Measurements from ENCODE around the gene DCANP1.

DCANP1 gene

GRCh38 chr5:135442431-135443160 is 4.6 kb downstream of the DCANP1 start:
- DNase-seq (ENCODE audit: extremely low read depth, low read depth) = no peak
- H3K4me3 ChIP-seq (replicated peaks; ENCODE audit: low read depth, low read length) = no peak overlapping the region
- TF ChIP-seq CTCF (IDR thresholded peaks at IDR 0.05; ENCODE audit: low read depth, low read length, missing control alignments) = no peak

- no peak for TF ChIP-seq CTCF (IDR thresholded peaks at IDR 0.05; ENCODE audit: low read depth, low read length, missing control alignments)
- H3K4me3 ChIP-seq (replicated peaks; ENCODE audit: low read depth, low read length) = no peak overlapping the region
- no peak for DNase-seq (ENCODE audit: extremely low read depth, low read depth)
Measured at GRCh38 chr5:135441919-135442318, 5.2 kb downstream of the DCANP1 start.

GRCh38 chr5:135441350-135441831 is 5.8 kb downstream of the DCANP1 start:
- H3K4me3 ChIP-seq (replicated peaks; ENCODE audit: low read depth, low read length) = no peak overlapping the region
- no peak for DNase-seq (ENCODE audit: extremely low read depth, low read depth)
- TF ChIP-seq CTCF (IDR thresholded peaks at IDR 0.05; ENCODE audit: low read depth, low read length, missing control alignments) = no peak

GRCh38 chr5:135440916-135441315 is 6.2 kb downstream of the DCANP1 start:
- TF ChIP-seq CTCF (IDR thresholded peaks at IDR 0.05; ENCODE audit: low read depth, low read length, missing control alignments) = no peak

GRCh38 chr5:135439231-135440205 is 7.6 kb downstream of the DCANP1 start:
- no peak for DNase-seq (ENCODE audit: extremely low read depth, low read depth)
- H3K4me3 ChIP-seq (replicated peaks; ENCODE audit: low read depth, low read length) = no peak overlapping the region
- TF ChIP-seq CTCF (IDR thresholded peaks at IDR 0.05; ENCODE audit: low read depth, low read length, missing control alignments) = no peak

More at GRCh38 chr5:135440916-135441315, 6.2 kb downstream of the DCANP1 start:
- no peak for DNase-seq (ENCODE audit: extremely low read depth, low read depth)
- H3K4me3 ChIP-seq (replicated peaks; ENCODE audit: low read depth, low read length) = no peak overlapping the region

GRCh38 chr5:135438636-135439221 is 8.4 kb downstream of the DCANP1 start:
- DNase-seq (ENCODE audit: extremely low read depth, low read depth) = no peak
- no peak overlapping the region for H3K4me3 ChIP-seq (replicated peaks; ENCODE audit: low read depth, low read length)
- no peak for TF ChIP-seq CTCF (IDR thresholded peaks at IDR 0.05; ENCODE audit: low read depth, low read length, missing control alignments)

All from HFF-Myc (cell line).